ENCODE data around the gene C17orf75.
A peak's percentile ranks its signal among the peaks of the same experiment; 100 is the strongest.

Gene C17orf75

DNA sequence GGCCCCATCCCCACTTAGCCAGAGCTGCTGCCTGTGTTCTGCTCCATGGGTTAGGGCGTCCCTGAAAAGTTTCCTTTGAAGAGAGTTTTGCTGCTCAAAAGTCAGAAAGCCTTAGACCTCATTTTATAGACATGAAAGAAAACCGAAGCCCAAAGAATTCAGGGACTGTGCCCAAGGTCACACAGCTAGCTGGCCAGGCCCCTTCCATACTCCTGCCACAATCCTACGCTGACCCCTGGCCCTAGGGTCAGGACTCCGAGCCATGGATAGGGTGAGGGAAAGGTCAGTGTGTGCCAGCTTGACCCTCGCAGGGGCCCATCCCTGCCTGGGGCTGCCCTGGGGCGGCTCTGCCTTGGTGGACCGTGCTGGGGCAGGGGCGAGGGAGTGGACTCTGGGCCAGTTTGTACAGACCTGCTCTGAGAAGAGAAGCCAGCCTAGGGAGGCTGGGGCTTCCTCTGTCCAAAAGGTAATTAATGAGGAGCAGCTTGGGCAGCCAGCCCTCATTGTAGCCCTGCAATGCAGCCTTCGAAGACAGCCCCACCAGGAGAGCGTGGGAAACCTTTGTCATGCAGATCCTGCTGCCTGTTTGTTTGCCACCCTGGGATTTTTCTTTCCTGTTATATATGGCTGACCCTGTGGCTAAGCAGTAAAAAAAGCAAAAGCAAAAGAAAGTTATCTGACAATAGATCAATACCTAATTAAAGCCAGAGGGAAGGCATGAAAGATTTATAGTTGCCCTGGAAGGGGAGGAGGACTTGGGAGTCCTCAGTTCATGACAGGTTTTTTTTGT is 38.9 kb downstream of the C17orf75 start:
- DNase-seq: no peak

DNA sequence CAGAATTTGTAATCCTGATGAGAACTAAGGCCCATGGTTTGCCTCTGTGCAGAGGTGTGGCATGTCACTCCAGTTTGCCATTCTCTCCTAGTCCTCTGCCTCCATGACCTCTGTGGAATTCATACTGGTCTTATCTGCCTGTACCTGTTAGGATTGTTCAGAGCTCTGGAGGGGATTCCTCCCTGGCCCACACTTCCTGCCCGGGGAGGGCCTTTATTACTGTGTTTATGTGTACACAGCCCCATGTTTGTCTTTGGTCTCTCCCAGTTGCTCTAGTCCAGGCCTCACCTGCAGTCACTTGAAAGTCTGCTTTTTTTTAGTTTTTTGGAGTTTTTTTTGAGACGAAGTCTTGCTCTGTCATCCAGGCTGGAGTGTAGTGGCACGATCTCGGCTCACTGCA is 39.9 kb downstream of the C17orf75 start:
- no peak for DNase-seq

DNA sequence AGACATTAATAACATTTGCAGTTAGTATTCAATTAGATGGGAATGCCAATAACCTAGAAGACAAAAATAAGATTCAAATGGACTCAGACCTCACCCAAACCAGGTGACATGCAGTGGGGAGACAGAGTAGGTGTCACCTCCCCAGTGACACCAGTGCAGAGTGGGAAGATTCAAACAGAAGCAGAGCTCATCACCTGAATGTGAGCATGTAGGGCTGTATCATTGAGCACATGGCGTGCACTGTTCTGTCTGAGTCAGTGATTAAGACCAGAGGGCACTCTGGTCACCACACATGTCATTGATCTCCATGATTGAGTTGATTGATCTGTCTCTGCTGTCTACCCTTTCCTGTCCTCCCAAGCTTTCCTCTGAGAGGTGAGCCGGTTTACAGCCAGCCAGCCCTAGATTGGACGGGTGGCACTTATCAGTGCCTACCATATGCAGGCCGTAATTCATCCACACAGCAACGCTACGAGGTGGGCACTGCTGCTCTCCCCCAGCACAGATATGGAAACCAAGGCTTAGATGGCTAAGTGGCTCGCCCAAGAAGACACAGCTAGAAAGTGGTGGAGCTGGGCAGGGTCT is 42.3 kb downstream of the C17orf75 start:
- peak; percentile 35 for DNase-seq

DNA sequence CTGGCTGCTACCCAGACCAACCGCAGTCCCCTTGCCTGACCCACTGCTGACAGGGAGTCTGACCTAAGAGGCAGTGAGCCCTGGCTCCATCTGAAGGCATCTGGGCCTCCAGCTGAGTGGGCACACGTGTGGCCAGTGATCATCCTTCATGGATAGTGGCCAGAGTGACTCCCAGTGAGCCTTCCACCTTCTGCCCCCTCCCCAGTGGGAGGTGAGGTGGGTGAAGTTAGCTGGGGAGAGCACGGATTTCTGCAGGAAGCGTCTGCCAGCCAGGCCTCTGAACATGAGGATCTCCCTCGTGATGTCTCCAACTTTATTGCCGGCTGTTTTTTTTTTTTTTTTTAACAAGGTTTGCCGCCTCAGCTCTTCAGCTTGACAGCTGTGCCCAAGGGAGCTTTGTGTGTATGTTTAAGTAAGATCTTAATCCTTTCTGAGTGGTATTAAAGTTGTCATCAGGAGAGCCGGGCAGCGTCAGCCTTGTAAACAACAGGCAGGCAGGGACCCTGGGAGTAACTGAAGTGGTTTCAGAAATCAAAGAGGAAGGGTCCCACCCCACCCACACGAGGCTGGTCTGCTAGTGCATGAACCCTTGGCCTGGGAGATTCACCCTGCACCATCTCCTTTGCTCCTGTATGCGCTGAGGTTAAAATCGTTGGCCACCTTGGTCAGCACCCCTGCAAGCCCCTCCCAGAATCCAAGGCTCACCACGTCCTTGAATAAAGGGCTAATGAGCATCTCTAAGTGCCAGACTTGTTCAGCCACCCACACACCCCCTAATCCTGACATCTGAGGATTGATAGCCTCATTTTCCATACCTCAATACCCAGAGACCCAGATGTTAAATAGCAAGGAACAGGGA is 43.0 kb downstream of the C17orf75 start:
- peak; percentile 98 for DNase-seq

DNA sequence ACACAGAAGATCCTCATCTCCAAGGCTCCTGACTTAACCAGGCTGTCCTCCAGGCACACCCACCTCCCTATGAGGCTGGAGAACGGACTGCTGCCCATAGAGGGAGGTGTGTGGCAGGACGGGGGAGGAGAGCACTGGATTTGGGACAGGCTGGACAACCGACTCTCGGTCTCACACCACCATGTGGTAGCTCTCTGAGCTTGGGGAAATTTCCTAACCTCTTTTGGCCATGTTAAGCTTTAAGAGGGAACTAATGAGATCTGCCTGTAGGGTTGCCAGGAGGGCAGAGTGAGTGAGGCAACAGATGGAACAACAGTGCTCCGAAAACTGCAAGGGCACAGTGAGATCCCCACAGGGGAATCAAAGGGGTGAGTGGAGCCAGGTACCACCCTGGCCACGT is 43.7 kb downstream of the C17orf75 start:
- peak; percentile 61 for DNase-seq

DNA sequence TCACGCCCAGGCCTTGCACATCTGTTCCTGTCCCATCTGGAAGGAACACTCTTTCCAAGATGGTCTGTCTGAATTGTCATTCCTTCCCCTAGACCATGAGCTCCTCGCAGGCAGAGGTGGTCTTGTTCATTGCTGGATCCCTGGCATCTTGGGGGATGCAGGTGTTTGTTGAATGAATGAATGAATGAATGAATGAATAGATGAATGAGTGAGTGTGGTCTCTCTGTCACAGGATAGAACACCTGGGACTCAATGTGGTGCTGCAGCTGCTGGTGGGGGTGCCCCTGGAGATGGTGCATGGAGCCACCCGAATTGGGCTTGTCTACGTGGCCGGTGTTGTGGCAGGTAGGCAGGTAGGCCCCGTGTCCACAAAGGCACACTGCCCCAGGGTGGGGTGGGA is 44.1 kb downstream of the C17orf75 start:
- DNase-seq: no peak

DNA sequence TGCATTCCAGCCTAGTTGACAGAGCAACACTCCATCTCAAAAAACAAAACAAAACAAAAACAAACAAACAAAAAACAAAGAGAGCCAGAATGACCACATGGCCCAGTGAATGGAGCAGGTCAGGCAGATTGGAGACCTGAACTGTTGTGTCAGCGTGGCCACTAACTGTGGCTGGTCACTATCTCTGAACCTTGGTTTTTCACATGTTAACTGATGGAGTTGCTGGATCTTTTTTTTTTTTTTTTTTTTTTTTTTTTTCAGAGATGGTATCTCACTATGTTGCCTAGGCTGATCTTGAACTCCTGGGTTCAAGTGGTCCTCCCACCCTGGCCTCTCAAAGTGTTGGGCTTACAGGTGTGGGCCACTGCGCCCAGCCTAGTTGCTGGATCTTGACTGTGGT is 44.5 kb downstream of the C17orf75 start:
- DNase-seq: no peak

DNA sequence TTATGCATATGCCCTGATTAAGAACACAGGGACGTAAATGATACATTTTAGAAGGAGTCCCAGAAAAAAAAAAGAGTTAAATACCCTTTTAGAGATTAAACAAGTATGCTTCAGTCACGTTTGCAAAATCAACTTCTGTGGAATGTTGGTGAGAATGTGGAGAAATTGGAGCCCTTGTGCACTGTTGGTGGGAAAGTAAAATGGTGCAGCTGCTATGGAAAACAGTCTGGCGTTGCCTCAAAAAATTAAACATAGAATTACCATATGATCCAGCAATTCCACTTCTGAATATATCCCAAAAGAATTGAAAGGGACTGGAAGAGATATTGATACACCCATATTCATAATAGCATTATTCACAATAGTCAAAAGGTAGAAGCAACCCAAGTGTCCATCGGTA is 49.9 kb downstream of the C17orf75 start:
- DNase-seq: no peak

DNA sequence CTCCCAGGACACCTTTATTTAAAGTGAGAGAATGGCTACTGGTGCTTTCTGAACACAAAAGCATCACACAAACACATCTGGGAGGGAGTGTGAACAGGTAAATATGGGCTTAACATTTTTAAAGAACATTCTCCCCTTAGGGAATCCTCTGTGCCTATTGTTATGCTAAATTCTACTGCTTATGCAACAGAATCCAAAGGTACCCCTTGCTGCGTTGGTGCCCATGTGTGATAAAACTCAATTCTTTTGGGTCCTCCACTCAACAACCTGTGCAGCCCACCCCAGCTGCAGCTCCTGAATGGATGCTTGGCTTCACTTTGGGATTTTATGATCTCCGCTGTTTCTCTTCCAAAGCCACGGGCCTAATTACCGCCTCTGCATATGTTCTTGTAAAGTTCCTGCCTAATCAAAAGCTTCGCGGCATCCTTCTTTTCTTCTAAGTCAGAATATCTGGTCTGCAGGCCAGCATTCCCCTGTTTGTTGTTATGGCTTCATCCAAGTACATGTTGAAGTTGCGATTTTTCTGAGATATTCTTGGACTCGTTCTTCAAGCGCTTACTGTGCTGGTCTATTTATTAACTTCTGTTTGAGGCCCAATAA is 52.4 kb downstream of the C17orf75 start:
- no peak for DNase-seq

DNA sequence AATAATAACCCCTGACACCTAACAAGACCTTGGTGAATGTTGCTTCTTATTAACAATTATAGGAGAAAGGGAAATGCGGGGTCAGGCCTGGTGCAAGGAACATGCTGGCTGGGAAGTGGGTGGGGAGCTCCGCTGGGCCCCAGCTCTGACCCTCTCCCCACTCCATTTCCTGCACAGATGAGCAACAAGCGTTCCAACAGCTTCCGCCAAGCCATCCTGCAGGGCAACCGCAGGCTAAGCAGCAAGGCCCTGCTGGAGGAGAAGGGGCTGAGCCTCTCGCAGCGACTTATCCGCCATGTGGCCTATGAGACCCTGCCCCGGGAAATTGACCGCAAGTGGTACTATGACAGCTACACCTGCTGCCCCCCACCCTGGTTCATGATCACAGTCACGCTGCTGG is 53.4 kb downstream of the C17orf75 start:
- no peak for DNase-seq

DNA sequence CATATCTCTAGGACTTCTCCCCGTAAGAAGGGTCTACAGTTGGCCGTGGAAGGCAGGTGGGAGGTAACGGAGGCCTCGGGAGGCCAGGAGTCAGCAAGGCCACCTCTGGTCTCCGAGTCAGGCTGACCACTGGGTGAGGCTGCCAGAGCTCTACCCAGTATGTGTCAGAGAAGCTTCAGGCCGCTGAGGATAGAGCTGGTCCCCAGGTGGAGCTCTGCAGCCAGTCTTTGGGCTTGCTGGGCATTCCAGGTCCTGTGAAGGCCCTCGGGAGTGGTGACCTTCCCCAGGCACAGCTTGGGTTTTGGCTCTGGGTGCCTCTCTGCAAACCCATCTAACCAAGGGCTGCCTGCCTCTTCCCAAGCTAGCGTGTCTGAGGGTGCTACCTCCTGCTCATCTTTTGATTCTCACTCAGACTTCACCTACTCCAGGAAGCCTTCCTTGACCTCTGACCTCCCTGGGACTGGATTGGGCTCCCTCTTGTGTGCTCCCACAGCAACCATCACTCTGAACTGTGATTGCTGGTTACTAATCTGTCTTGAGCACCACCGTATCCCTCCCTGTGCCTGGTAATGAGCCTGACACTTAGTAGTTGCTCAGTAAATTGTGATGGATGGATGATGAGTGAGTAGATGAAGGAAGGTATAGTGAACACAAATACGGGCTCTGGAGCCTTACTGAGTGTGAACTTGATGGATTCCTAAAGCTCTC is 54.0 kb downstream of the C17orf75 start:
- DNase-seq: no peak

DNA sequence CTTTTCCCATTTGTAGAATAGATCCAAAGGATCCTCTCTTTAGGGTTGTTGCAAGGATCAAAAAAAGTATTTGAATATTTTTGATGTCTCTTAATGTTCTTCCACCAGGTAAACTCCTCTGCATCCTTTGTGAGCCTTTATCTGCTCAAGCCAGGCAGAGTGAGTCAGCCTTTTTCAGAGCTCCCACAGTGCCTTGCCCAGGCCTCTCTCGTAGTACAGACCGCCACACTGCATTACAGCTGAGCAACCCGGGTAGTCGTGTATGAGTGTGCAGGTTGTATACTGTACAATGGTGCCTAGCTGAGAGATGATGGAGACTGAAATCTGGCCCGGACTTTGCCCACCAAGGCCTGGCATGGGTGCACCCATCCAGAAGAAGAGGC is 55.5 kb downstream of the C17orf75 start:
- no peak for DNase-seq

DNA sequence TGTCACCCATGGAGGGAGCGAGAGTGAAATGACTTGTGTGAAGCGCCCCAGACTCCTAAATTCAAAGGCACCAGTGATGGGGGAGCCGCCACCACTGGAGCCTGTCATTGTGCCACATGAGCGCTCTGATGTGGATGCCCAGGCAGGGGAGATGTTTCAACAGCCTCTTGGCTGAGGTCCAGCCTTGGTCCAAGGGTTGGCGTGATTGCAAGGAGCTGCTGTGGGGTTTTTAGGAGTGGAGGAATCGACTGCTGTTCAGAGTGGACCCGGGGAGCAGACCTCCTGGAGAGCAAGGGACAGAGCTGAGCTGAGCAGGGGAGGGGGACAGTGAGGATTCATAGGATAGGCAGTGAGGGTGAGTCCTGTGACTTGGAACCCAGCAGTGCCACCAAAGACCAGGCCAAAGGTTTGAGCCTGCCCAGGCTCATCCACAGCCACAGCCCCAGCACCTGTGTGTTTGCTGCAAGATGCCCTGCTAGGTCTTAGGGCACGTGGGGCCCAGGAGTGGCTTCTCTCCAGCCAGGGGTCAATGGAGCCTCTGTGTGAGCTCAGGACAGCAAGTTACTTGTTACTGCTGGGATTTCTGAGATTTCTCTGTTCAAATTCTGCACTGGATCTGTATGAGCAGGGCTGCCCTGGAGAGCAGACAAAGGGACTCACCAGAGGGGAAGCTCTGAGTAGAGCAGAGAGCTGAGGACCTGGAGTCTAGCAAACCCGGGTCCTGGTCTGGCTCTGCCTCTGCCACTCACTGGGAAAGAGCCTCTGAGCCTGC is 56.0 kb downstream of the C17orf75 start:
- no peak for DNase-seq

DNA sequence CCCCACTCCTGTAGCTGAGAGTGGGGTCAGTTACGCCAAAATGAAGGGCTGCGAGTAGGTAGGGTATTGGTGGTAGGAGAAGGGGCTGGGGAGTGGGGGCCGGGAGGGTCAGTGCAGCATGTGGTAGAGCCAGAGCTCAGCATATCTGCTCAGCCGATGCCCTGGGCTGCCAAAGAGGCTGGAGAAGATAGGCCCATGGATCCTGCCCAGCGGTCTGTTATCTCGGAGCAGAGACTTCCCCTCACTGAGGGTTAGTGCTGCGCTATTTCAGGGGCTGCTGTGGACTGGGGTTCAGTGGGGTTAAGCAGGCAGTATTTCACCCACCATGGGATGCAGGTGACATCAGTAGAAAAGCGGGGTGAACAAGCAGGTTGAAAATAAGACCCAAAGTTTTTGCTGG is 56.7 kb downstream of the C17orf75 start:
- DNase-seq: no peak

DNA sequence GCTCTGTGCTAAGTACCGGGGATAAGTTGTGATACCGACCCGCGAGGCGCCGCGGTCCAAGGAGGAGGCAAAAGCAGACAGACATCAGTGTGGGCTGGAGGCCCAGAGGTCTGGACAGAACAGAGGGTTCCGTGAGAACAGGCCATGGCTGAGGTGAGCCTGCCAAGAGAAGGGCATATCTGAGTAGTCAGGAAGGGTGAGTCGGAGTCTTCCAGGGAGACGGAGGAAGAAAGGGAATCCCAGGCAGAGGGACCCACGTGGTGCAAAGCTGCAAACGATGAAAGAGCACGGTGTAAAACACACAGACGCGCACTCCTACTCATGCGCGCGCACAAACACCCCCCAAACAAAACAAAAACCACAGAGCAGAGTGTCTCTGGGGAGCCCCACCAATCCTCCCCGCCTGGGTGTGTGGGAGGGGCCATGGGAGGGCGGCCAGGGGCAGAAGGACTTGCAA is 58.2 kb downstream of the C17orf75 start:
- DNase-seq: no peak

DNA sequence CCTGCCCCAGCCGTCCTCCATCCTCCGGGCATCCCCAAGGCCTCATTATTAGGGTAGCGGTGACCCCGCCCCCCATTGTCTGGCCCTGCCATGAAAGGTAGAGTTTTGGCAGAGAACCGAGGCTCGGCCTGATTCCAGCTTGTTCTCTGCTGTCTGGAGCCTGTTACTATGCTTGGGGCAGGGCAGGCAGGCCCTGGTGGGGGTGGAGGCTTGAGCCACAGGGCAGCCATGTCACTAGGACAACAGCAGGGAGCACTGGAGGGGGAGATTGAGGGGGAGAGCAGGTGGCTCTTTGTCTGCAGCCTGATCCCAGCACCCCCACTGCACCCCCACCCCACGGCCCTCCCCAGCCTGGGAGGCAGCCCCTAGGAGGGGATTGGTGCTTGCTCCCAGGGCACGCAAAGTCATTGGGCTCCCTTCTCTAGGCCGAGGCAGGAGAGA is 60.9 kb downstream of the C17orf75 start:
- DNase-seq: peak; percentile 47

DNA sequence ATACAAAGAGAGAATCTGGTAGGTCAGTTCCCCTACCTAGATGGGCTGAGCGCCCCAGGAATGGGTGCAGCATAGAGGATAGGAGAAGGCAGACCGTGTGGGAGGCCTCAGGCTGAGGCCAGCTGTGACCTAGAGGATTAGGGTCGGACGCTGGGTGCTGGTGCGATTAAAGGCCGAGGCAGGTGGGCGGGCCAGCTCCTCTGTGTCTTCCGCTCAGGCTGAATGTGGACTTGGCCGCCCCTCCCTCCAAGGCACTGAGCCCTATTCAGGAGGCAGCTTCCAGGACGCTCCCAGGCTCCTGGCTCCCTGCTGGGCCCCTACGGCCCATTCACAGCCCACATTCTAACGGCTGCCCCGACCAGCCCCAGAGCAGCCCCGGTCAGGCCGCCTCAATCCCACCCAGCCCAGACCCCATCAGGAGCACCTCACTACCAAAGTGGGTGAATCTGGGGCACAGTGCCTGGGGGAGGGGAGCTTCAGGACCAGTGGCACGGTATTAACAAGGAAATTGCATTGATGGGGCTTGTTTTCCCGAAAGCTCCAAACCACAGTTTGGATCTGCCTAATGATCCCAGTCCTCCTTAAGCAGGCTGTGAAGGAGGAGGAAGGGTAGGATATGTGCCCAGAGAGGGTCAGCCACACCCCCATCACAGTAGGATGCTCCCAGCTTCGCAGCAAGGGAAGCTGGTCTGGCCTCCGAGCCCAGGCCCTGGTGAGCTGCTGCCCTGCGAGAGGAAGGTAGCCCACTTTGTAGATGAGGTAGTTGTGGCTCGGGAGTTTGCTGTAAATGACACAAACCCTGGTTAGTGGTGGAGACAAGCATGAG is 61.9 kb downstream of the C17orf75 start:
- peak; percentile 41 for DNase-seq

DNA sequence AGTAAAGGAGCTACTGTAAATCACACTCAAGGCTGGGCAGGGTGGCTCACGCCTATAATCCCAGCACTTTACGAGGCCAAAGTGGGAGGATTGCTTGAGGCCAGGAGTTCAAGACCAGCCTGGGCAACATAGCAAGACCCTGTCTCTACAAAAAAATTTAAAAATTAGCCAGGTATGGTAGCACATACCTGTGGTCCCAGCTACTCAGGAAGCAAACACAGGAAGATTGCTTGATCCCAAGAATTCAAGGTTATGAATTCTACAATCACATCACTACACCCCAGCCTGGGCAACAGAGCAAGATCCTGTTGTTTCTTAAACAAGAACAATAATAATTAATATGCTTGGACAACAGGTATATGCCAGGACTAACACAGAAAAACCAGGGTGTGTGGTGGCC is 63.2 kb downstream of the C17orf75 start:
- DNase-seq: no peak

Data from NCI-H524 treated with DMSO at 0.1 percent for 48 hours (cell line).